TTC549 (cell line): ENCODE results near the gene SLFN14.
"Not testable (repeated sequence)": the region's sequence is repeated elsewhere in the genome, so short reads cannot be mapped to it uniquely, and the experiment has no call there.

Source experiments
- FAIRE-seq: peaks from 2 replicates; lab custom pipeline; 2012; peaks lifted over from hg19 to GRCh38; lab: Jason Lieb, UNC

The SLFN14 gene

DNA sequence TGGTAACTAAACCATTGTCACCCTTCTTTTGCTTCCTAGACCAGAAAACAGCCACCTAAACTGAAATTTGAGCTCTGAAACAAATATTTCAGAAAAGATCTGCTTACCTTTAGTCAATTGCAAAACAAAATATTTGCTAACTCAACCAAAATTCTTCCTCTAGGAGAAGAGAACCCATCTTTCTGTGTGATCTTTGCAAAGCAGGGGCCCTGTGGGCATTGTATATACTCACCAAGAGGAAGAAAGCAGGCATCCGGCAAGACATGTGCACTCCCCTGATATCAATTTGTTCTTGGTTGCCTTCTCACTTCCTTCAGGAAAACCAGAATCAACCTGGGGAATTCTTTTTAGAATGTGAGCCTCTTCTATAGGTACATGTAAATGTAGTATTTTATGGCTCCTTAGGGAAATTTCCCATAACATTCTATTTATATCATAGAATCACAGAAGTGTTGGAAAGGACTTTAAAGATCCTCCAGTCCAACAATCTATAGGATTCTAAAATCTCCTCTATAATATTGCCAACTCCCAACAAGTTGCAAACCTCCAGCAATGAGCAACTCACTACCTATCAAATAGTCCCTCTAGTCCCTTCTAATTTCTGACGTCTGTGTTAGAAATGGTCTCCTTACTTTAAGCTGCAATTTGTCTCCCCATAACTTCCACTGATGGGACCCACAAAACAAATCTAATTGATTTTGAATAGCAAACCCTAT is 966 bp downstream of the SLFN14 start:
- no peak for FAIRE-seq

DNA sequence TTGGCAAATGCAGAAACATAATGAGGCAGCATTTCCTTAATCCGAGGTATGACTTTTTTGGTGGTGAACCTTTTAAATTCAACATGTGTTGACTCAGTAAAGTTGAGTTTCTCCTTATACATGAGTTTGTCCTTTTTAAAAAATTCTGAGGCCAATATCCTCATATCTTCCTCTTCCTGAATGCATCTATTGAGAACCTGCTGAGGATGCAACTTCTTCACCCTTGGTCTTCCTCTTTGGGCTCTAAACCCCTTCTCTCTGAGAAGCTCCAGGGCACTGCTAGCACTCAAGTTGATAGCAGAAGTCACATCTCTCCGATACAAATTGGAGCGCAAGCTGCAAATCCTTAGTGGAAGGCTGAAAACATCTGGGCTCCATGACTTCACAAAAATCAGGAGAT is 3.3 kb downstream of the SLFN14 start:
- FAIRE-seq: no peak

DNA sequence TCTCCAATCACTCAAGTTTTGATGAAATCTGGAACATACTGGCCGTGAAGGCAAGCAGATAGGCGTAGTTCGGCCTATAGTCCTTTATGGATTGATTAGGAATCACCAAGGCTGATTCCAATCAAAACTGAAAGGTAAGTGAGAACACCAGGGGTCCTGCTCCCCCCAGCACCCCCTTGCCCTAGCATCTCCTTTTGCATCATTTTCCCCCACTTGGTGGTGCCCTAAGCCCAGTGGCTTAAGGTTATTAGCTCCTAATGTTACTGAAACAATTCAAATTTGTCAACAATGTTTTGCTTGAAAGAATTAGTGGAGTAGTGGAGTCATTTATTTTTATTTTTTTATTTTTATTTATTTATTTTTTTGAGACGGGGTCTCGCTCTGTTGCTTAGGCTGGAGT is 4.9 kb downstream of the SLFN14 start:
- FAIRE-seq: no peak

DNA sequence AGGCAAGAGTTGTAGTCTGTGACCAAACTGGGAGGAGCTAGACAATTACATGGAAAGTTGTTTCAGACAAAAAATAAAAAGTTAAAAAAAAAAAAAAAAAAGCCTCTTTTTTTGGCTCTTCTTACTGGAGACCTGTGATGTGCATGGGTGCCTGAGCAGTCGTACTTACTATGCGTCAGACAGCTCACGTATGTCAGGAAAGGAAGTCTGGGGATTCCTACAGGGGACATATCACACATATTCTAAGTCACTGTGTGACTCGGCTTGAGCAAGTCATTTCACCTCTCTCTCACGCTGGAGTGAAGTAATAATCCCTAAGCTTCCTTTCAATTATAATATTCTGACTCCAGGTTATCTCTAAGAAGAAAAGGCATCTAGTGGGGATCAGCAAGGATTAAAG is 6.0 kb downstream of the SLFN14 start:
- FAIRE-seq: no peak

DNA sequence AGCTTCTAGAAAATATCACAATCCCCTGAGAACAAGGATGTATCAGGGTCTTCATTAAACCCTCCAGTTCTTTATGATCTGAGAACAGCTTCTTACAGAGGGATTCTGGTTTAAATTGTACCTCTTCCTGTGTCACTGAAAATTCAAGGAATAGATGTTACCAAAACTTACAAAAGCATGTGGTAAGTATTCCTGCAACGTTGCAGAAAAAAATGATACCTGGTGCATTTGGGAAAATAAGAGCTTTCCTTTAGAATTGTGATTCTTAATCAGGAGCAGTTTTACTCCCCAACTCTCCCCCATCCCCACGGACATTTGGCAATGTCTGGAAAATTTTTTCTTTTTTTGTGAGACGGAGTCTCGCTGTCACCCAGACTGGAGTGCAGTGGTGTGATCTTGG is 7.3 kb downstream of the SLFN14 start:
- FAIRE-seq: no peak

DNA sequence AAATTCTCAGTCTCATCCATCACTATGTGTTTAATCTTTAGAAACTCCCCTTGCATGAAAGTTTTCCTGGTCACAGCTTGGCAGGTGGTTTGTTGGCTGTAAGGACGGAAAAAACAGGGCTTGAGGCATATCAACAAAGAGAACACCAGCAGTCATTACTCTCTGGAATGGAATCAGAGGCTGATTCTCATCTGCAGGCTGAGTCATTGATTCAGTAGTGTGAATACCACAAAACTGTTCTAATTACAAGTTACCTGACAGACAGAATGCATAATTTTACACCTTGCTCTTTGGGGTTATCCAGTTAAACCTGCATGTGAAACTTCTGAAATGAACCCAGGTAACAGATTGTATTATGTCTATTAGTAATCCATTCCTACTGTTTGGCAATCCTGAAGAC is 11.6 kb downstream of the SLFN14 start:
- FAIRE-seq: no peak

DNA sequence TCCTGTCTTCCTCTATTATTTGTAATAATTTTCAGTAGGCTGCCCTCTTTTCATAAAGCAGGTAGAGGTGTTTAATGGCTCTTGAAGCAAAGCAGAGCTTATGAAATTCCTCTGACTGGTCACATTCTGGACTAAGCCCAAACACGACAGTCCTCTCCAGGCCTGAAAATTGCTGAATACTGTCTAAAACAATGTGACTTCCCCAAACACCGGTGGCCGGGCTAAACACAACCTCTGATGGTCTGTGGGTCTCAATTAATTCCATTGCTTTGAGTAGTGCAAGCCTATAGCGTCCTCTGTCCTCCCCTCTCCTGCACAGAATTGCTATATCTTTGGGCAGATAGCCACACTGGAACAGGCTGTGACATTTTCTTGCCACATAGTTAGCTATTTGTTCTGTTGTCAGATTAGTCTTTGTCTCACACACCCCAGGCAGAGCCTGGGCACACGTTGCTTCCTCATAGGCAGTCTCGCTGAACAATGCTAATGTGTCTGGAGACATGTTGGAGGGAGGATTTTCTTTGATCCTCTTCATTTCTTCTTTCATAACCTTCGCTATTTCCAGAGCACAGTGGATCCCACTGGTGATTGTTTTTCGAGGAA is 12.3 kb downstream of the SLFN14 start:
- FAIRE-seq: no peak

DNA sequence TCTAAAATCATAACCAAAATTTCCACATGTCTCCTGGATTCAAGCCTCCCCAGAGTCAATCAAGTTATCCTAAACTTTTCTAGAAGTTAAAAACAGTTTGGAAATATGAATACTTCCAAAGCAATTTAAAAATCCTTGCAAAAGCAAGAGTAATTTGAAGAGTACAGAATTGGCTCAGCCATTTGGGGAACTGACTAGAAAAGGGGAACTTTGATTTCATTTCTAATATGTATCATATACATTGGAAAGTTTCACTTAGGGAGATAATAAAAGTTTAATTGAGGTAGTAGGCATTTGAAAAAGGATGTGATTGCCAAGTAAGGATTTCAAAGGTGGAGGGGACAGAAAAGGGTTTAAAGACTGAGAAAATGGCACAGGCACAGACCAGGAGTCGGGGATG is 14.1 kb downstream of the SLFN14 start:
- FAIRE-seq: no peak

DNA sequence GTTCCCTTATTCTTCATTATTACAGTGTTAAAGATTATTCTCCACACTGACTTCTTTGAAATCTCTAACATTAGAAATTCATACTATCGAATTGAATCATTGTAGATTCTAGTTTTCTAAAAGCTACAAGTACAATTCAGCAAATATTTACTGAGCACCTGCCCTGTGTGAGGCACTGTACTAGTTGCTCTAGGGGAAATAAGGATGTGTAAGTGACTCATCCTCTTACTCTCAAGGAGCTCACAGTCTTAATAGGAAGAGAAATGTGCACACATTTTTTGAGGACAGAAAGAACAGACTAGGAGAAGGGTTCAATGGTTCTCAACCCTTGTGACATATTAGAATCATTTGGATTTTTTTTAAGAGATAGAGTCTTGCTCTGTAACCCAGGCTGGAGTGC is 15.5 kb downstream of the SLFN14 start:
- no peak for FAIRE-seq

DNA sequence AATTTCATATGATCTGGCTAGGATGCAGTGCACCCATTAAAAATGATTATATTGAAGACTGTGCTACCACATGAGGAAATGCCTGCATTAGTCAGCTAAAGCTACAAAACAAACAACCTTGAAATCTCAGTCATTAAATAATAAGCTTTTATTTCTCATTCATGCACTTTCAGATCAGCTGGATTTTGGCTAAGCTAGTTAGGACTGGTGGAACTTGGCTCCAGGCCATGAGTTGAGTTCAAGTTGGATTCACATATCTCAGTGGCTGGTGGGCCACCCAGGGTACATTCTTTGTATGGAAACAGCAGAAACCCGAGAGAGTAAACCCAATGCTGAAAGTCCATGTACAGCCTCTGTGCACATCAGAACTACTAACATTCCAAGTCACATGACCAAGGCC is 16.8 kb downstream of the SLFN14 start:
- FAIRE-seq: no peak

DNA sequence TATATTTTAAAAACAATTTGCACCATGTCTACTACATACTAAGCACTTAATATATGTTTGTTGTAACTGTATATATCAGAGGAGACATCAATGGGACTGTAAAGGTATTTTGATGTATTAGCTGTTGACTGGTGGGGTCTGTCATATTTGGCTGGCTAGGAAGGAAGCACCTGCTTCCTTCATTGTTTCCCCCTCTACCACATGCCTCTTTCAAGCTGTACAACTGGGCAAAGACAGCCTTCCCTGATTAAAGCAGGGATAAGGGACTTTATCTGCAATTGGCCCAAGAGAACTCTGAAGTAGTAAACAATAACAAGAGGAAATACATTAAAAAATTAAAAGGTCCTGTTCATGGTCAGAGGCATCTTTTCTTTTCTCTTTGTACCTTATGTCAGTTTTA is 17.6 kb downstream of the SLFN14 start:
- FAIRE-seq: no peak

DNA sequence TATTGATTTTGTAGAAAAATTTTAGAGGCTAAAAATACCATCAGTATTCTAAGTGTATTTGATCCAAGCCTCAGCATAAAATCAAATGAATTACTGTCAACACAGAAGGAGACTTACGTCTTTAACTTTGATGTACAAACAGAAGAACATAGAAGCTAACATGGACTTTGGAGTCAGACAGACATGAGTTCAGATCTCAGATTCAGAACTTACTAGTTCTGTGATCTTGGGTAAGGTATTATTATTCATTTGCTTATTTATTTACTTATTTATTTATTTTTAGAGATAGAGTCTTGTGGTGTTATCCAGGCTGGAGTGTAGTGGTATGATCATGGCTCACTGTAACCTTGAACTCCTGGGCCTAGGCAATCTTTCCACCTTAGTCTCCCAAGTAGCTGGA is 19.2 kb downstream of the SLFN14 start:
- FAIRE-seq: no peak

DNA sequence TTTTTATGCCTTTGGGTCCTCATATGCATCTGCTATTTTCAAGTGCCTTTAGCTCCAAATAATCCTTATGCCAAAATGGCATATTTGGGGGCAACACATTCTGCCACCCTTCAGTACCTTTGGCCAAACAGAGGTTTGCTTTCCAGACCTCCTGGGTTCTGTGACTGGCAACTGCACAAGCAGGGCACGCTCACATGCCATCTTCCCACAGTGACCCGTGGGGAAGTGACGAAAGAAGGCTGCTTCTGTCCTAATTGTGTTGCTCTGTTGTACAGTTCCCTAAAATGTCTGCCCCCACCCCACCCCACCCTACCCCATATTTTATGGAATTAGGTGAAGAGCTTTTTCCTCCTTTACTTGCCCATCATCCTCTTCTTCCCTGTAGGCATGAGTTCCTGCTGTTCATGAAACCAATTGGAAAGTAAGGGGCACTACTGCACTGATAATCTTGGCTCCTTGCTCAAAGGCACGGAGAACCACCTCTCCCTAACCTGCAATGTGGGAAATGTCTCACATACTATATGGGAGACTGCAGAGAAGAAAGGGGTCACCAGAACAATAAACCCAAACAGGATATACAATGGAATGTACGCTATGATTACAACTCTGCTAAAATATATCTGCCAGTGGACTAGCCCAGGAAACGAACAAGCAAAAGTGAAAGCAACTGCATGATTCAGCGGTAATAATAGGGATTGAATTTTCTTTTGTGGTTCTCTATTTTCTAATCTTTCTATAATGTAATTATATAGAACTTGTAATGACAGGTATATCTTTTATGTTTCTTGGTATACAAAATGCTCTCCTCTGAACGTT is 19.8 kb downstream of the SLFN14 start:
- no peak for FAIRE-seq

DNA sequence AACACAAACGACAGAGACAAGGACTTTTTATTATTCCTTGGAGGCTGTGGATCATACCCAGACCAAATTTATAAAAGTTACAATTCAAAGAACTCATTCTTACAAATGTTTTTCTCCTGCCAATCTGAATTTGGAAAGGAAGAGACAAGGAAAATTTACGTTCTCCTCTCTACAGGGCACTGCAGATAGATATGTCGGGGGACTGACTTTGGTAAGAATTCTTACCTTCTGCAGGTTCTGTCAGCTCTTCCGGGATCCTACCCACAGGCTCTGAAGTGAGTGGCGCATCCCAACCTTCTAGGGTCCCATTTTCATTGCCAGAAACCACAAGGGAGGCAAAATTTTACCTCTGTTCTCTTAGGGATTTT is 21.0 kb downstream of the SLFN14 start:
- FAIRE-seq: no peak

DNA sequence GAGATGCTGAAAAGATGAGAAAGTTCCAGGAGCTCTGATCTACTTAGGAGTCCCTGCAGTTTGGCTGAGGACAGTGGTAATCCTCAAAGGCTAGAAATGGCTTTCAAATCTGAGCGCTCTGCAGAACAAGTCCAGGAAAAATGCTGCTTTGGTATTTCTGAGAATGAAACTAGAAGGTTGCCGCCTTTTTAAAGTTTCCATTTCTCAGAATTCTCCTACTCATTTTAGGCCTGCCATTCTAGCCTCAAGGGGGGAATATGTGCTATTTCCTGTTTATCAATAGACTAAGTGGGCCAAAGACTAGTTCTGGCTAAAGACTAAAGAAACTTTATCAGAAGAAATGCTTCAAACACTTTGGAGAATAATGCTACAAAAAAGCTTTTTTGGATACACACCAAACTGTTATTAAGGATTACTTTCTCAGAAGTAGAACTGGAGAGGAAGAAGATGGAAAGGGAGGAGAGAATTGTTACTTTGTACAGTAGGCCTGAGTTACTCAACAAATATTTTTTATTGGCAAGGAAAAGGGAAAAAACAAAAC is 22.9 kb downstream of the SLFN14 start, which contains the start of gene SLFN12L:
TSS of gene SLFN12L (minus strand) at position 78 of the 541 bp plus-strand sequence. CDS start 15,314 bp downstream, outside the sequence.
- no peak for FAIRE-seq

DNA sequence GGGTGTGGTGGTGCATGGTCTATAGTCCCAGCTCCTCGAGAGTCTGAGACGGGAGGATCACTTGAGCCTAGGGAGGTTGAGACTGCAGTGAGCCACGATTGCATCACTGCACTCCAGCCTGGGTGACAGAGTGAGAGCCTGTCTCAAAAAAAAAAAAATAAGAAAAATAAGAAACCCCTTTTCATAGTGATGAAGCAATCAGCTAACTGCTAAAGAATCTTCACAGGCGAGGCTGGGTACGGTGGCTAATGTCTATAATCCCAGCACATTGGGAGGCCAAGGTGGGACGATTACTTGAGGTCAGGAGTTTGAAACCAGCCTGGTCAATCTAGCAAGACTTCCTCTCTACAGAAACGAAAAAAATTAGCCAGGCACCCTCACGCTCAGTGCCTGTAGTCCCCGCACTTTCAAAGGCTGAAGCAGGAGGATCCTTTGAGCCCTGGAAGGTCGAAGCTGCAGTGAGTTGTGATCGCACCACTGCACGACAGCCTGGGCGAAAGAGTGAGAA is 23.9 kb downstream of the SLFN14 start:
- FAIRE-seq: no peak

DNA sequence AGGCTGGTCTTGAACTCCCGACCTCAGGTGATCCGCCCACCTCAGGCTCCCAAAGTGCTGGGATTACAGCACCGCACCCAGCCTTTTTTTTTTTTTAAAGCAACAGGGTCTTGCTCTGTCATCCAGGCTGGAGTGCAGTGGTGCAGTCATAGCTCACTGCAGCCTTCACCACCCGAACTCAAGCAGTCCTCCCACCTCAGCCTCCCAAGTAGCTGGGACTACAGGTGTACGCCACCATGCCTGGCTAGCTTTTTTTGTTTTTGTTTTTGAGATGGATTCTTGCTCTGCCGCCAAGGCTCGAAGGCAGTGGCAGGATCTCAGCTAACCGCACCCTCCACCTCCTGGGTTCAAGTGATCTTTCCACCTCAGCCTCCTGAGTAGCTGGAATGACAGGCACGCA is 25.2 kb downstream of the SLFN14 start:
- FAIRE-seq: not testable (repeated sequence)

DNA sequence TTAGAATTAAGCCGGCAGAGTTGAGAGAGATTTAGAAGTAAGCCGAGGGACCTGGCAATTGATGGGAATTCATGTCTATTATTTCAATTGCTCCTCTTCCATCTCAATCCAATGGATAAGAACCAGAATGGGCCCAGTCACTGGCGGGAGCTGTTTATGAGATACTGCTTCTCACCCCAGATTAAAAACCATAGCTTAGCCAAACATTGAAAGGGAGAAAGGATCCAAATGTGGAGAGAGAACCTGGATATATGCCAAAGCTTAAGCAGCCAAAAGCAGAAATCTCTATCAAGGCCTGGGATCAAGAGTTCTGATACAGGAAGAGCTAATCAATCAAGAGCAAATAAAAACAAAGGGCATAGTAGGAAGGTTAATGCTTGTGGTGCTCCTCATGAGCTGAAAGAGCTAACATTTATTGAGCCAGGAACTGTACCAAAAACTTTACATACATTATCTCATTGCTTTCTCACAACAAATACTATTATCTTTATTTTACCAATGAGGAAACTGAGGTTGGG is 26.0 kb downstream of the SLFN14 start:
- FAIRE-seq: no peak

DNA sequence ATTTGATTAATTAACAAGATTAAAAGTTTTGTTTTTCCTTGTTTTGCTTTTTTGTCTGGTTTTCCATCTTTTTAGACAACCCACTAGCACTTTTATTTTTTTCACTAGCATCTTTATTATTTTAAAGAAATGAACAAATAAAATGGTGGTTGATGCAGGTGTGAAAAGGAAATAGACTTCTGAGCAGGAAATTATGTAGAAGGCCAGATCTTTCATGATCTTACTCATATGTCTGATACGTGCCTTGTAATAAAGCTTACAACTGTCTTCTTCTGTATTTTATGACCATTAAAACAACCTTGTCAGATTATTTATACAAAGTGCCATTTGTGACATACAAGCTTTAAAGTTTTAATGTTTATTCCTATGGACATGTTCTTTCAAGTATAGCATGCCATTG is 29.5 kb downstream of the SLFN14 start:
- no peak for FAIRE-seq

DNA sequence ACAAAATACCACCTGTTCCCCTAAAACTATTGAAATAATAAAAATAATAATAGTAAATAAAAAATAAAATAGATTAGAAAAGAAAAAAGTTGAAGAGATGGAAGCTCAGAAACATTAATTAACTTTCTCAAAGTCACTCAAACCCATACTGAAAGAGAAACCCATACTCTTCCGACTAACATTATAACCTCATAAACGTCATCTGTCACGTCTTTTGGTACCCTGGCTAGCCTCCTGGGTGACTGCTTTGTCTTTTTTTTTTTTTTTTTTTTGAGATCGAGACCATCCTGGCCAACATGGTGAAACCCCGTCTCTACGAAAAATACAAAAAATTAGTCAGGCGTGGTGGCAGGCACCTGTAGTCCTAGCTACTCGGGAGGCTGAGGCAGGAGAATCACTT is 30.8 kb downstream of the SLFN14 start:
- FAIRE-seq: no peak

DNA sequence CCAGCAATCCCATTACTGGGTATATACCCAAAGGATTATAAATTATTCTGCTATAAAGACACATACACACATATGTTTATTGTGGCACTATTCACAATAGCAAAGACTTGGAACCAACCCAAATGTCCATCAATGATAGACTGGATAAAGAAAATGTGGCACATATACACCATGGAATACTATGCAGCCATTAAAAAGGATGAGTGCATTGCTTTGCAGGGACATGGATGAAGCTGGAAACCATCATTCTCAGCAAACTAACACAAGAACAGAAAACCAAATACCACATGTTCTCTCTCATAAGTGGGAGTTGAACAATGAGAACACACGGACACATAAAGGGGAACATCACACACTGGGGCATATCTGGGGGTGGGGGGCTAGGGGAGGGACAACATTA is 31.3 kb downstream of the SLFN14 start:
- FAIRE-seq: not testable (repeated sequence)

DNA sequence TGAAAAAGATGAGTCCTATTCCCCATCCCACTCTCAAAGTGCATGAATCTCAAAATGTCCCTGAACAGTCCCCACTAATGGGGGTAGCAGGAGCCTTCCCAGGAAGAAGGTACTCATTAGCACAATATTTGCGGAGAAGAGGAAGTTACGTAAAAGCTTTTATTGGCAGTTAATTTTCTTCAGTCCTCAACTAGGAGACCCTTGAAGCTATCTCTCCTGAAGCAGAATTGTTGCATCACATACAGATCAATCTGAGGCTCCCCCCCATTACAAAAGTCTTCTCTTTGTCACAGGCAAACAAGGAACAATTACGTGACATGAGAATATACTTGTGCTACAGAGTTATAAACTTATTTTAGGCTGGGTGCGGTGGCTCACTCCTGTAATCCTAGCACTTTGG is 37.3 kb downstream of the SLFN14 start:
- no peak for FAIRE-seq
